CD4-positive, alpha-beta T cell treated with Interleukin-10 for 1 hour (primary cell): ENCODE results near the gene TMED8.
"Not testable (repeated sequence)": the region's sequence is repeated elsewhere in the genome, so short reads cannot be mapped to it uniquely, and the experiment has no call there.

Experiments used
- DNase-seq: peaks from one replicate; pipeline ENCODE4 v3.0.0-alpha.2; 2020

The TMED8 gene

DNA sequence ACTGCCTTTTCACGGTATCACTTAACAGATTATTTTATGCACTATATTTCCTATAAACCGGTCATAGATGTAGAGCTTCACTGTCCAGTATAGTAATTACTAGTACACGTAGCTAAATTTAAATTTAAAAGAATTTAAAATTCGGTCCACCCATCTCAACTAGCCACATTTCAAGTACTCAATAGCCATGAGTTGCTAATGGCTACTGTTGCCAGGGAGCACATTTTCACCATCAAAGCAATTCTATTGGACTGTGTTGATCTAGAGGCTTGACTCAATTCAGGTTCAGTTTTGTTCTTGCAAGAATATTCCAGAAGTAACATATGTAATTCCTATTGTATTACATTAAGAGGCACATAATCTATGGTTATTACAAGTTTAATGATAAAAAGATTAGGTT, 20.0 kb downstream of the TMED8 start:
- DNase-seq, result no peak

DNA sequence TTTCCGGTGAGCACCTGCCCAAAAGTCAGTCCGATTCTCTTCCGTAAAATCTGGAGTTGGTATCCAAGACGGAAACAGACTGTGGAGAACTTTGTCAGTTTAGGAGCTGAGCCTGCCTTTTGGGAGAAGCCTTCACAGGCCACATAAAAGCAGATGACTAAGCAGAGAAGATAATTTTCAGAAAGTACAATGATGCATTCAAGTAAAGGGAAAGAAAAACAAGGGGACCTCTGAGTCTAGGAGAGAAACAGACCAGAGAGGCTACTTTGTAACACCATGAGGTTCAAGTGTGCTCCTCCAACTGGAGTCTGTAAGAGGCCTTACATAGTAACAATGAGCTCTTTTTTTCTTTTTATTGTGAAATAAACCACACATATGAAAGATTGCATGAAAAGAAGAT, 21.1 kb downstream of the TMED8 start:
- DNase-seq, result no peak

DNA sequence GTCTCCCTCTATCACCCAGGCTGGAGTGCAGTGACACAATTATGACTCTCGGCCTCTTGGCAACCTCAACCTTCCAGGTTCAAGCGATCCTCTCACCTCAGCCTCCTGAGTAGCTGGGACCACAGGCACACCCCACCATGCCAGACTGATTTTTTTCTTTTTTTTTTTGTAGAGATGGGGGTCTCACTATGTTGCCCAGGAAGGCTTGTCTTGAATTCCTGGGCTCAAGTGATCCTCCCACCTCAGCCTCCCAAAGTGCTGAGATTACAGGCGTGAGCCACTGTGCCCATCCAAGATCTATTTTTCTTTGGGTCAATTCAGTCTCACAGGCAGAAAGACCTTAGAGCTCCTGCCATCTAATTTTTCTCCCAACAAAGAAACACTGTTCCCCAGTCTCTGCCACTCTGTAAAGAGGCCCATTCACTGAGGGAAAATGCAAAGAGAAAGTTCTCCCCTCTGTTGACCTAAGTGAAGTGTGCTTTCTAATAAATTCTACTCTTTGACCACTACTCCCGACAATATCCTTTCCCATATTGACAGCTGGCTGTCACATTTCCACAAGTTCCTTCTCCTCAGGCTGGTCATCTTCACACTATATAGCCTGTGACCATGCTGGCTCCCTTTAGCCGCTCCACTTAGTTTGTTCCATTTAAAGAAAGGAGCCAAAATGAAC, 23.3 kb downstream of the TMED8 start:
- DNase-seq, result no peak

DNA sequence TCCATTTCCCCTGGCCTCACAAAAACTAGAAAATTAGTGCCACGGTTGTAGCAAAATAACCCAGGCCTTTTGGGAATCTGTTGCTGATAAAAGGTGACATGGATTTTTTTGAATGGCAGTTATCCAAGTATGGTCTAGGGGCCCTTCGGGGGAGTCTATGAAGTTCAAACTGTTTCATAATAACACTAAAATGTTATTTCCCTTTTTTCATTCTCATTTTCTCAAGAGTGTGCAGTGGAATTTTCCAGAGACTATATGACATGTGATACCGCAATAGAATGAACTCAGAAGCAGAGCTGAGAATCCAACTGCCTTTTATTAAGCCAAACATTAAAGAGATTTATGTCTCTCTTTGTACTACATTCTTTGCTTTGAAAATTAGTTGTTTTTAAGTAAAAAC, 29.1 kb downstream of the TMED8 start:
- DNase-seq, result no peak

DNA sequence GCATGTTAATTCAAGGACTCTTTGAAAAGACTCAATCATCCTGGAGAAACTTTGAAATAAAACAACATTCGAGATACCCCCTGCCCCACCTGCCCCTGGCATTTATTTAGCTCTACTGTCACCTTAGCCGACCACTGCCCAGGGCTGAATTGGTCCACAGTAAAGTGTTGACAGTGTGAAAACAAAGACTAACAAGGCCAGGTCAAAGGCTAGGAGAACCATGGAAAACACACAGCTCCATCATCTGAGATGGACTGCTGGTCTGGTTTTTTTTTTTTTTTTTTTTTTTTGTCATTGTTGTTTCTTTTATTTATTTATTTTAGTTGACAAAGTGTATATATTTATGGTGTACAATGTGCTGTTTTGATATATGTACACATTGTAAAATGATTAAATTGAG, 30.4 kb downstream of the TMED8 start:
- no peak for DNase-seq

DNA sequence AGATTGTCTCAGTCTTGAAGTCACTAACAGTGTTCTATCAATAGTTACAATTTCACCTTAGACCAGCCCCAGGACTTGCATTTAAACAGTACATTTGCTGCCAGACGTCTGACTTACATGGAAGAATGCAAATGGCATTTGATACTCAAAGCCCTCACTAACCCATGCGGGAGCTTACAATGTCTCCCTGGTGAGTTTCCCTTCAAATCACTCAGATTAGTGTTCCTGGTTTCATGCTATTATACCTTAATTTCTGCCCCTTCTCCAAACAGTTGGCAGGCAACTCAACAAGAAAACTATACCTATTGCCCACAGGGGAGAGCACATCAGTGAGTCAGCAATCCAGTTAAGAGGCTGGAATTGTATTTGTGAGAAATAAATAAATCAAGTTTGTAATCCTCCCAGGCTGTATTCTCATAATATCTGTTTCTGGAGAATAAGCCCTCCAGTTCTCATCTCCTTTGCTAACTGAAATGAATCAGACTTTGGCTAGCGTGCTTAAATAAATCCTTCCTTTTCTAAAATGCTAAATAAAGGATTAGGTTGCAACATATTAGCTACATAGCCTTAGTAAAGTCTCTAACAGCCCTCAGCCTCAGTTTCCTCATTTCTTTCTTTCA, 32.4 kb downstream of the TMED8 start:
- no peak for DNase-seq

DNA sequence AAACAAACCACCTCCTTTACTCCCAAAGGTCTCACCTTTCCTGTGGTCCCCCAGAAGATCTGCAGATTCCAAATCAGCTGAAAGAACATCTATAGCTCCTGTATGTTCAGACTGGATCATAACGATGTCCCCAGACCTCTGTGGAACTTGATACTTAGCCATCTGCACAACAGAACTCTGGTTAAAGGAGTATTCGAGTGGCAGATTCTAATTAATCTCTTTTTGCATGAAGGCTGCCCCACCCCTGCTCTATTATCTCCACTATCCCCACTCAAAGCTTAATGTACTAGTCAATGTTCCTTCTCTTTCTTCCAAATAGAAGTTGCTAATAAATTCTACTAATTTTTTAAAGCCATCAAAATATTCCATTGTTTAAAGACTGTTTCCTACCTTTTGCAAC, 33.2 kb downstream of the TMED8 start:
- DNase-seq, result no peak

DNA sequence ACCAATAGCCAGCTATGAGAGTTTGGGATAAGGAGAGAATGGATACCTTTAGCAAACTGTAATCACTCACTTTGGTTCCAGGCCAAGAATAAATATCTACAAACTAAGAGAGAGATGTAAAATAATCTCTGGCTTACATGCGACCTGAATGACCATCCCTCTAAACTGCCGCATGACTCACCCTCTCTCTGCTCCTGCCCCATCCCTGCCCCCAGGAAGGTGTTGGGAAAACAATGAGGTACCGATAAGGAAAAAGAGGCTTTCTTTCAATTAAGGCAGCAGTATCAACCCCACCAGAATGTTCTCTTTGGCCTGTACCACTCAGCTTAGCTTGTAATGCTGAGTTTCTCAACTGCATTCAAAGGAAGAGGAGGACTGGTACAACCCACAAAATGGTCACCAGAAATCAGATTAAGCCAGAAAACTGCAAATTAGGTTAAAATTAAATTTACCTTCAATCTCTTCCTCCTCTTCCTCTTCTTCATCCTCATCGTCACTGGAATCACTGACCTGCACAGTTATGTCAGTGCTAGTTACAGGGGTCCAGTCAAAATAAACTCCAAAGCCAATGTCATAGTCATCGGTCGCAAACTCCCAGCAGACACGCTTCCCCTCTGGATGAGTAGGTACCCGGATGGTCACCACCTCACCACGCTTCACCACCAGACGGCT, 34.0 kb downstream of the TMED8 start:
- DNase-seq, result no peak

DNA sequence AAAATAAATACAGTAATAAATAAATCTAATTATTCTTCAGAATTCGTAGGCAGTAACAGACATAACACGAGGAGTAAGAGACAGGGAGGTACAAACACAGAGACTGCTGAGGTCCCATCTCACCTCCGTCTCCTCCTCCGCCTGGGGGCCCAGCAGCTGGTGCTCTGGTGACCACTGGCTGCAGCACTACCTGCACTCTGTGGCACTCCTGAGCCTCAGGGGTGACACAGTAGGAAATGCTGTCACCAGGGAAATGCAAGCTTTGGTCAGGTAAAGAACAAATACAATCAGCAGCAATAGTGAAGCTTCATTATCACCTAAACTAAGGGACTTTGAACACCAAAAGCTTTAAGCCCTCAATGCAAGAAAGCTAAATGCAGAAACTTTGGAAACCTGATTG, 36.5 kb downstream of the TMED8 start:
- no peak for DNase-seq

DNA sequence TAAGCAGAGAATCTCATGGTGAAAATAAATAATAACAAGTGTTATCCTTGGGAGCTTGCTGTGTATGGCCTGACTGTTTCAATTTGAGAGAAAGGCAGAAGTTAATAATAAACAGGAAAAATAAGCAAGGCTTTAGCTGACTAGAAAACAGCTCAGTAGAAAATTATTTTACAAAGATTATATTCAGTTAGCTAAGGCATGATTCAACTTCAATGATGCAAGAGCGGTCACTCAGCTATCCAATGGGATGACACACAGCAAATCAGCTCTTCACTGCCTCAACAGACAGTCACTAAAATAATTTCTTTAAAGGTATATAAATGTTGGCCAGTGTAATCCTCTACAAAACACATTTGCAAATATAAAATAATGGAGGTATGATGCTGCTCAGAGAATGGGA, 37.5 kb downstream of the TMED8 start:
- no peak for DNase-seq

DNA sequence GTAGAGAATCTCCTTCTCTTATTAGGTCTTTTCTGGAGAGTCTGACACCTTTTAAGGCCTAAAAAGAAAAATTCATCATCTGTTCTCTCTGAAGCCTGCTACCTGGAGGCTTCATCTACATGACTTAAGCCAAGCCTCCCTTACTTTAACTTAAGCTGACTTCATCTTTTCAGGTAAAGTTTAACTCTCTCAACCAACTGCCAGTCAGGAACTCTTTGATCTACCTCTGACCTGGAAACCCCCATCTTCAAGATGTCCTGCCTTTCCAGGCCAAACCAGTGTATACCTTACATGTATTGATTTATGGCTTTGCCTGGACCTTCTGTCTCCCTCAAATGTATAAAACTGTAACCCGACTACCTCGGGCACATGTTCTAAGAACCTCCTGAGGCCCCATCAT, 38.6 kb downstream of the TMED8 start:
- no peak for DNase-seq

DNA sequence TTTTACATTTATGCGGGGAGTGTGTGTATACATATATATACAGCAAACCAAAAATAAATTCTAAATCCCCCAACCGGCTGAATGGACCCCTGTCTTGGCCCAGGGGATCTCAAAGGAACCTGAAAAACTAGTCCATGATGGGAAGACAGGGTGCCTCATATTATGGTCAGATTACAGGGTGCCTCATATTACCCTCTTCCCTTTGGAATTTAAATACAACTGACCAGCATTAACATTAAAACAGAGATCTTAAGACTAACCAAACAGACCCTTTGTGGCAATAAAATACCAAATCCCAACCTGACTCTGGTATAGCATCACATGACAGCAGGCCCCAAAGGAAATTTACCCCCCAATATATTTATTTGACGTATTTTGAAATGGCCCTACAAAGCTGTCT, 39.0 kb downstream of the TMED8 start:
- no peak for DNase-seq

DNA sequence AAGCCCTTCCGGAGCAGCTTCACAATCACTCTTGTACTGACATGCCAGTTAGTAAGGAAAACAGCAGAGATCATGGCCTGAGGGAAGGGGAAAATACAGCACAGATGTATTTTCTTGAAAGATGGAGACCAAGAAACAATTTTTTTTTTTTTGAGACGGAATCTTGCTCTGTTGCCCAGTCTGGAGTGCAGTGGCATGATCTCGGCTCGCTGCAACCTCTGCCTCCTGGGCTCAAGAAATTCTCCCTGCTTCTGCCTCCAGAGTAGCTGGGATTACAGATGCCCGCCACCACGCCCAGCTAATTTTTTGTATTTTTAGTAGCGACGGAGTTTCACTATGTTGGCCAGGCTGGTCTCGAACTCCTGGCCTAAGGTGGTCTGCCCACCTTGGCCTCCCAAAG, 39.6 kb downstream of the TMED8 start:
- not testable (repeated sequence) for DNase-seq

DNA sequence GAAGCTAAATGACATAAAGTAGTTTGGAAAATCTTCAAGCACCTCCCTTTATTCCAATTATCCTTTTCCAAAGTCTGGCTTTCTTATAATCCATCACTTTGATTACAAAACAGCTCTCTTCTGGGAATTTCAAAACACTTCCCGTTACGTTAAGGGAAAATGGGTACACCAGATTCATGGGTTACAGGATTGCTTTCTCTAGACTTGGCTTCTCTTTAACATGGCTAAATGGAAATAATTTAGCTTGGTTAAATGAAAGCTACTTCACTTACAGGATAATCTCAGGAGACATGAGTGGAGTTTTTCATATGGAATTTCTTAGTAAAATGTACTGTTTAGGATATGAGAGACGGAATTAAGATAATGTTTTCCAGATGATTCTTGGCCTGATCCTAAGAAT, 41.3 kb downstream of the TMED8 start:
- no peak for DNase-seq

DNA sequence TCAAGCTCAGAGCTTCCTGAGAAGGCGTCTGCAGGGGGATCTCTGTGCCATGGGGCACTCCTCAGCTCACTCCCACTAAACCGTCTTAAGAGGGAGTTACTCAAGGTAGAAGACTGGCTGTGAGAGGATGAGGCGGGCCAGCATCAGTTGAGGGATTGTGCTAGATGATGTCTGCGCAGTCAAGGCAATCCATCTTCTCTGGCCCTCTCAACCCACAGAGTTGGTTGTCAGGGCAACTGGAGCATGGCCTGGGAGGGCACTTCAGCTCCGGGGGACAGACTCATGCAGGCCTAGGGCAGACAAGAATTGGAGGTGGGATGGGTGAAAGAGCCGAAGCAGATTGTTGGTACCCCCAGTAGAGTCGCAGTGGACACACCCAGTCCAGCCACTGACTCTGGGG, 47.0 kb downstream of the TMED8 start:
- DNase-seq, result no peak

DNA sequence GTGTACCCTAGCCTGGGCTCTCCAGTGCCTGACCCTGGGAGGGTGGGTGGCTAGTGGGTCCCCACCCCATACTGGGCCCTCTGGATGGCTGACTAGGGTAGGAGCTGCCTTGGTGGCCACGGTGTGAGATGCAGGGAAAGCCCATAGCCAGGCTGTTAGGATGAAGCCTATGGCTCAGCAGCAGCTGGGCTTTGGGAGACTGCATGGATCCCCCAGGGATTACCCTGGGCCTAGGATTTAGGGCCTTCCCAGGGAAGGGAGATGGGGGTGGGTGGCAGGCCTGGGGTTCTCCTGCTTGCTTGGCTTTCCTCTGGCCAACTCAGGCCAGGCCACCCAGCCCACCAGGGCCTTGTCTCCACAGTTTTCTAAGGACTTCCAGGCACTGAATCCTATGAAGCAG, 49.8 kb downstream of the TMED8 start:
- DNase-seq, result no peak

DNA sequence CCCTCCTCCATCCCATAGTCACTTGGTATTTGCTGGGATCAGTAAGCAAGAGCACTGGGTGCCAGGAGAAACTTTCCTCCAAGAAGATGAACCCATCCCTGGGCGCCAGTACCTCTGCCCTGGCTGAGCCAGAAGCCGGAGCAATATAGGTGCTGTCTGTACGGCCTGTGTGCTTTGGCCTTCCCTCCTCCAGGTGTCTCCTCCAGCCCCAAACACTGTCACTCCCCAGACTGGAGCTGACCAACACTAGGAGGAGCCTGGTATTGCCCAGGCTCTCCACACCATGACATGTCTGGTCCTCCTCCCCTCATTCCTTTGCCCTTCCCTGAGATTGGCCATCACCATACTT, 51.2 kb downstream of the TMED8 start:
- DNase-seq, result no peak

DNA sequence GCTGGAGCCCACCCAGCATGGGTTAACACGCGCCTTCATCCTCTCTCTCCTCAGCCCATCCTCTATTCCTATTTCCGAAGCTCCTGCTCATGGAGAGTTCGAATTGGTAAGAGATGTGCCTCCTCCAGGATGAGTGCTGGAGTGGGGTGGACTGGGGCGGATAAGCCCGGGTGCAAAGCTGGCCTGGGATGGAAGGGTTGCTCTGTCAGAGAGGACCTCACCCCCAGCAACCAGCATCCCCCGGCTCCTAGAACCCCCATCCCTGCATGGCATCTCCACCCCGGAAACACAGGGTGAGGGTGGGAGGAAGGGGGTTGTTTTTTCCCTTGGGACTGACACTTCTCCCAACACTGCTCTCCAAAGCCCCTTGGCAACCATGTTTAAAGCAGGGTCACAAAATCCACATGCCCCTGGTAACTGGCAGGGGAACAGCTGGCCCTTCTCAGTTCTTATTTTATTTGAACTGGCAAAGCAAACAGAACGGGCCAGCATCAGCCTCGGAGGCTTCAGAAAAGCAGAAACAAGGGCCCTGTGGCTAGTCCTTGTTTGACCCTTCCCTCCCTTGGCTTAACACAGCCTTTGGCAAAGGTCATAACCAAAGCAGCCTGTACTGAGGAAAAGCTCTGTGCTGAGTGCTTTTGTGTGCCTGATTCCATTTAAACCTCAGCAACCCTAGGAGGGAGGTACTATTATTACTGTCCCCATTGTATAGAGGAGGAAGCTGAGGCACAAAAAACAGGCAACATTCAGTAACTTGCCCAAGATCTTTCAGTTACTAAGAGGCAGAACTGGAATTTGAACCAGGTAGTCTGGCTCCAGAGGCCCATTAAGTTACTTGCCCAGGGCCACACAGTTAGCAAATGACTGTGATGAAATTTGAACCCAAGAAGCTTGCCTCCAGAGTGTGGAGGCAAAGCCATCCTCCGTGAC, 51.8 kb downstream of the TMED8 start:
- no peak for DNase-seq

DNA sequence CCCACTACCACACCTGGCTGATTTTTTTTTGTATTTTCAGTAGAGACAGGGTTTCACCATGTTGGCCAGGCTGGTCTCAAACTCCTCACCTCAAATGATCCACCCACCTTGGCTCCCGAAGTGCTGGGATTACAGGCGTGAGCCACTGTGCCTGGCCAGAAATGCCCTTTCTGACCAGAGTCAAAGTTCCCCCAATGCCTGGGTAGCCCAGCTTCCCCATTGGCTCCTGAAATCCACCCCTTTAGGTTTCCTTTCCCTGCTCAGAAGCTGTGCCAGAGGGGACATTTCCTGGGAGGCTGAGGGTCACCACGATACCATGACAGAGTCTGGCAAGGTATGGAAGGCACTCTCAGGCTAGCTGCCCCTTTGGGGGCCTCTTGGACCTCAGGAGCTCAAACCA, 52.6 kb downstream of the TMED8 start:
- no peak for DNase-seq

DNA sequence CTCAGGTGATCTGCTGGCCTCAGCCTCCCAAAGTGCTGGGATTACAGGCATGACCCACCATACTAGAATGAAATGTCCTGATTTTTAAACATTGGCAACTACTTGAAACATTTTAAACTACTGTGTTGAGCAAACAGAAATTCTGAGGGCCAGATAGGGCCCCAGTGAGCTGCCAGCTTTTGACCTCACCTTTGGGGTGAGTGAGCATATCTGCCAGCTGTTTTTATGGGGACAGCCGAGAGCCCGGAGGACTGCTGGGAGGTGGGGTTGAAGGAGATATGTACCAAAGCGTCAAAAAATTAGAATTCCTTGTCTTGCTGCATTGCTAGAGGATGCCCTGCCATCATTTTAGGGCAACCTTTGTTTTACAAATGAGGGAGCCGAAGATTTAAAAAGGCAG, 53.3 kb downstream of the TMED8 start:
- no peak for DNase-seq

DNA sequence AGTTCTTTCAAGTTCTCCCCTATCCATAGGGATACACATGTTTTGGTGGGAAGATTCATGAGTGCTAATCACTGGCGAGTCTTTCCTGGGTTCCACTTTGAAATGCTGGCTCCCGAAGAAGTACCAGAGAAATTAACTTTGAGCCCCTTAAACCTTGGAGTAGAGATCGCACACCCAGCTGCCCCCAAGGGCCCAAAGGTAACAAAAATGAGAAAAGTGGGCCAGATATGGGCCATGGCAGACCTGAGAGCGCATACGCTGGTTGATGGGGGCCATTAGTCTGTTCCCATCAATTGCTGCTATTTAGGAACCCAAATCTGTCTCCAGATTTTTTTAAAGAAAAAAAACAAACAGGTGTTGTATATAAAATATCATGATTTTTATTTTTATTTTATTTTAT, 53.9 kb downstream of the TMED8 start:
- no peak for DNase-seq

DNA sequence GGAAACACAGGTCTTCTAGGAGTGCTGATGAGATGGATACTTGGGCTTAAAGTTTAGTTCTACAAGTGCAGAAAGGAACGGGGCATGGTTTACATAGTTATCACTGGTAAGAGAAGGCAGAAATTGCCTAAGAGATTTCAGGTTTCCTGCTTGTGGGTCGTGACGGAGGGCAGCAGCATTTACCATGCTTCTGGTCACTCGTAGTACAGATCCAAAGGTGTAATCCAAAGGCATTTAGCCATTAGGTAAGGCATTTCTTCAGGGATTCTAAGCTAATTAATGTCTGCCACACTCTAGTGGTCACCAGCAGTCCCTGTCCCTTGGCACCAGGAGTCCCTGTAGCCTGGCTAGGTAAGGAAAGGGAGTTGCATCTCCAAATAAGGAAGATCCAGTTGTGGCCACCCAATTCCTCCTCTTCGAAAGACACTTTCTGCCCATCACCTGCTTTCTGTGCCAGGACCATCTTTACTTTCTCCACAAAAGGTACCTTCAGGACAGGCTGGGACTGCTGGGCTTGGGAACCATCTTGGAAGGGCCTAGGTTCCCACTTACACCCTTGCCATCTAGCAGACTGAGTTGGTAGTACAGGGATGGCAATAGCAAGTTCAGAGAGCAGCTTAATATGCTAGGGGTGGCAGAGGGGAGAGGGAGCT, 54.5 kb downstream of the TMED8 start:
- DNase-seq, result no peak
